CD4-positive, alpha-beta T cell treated with Interferon gamma for 1 hour (primary cell): ENCODE data around the gene AGO3.

Source experiments
- DNase-seq: peaks from one replicate; pipeline ENCODE4 v3.0.0-alpha.2; 2020

AGO3 gene

DNA sequence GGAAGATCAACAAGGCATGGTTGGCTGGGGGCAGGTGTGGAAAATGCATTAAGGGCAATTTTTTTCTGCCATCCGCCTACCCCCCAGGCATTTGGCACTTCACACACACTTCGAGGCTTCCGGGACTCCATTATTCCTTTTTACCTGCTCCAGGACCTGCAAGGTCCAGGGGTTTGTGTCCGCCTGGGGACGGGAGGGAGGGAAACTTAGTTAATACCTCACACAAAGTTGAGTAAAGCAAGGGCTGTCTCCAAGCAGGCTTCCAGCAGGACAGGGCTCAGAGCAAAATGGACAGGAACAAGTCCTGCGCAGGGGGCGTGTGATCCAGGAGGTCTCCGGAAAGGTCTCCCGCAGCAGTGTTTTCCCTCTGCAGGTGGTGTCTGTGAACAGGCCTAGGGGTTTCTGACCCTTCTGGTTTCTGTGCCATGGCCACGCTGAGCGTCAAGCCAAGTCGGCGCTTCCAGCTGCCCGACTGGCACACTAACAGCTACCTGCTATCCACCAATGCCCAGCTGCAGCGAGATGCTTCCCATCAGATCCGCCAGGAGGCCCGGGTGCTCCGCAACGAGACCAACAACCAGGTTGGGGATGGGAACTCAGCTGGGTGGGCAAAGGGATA lies 153.7 kb downstream of the AGO3 start:
- no peak for DNase-seq

DNA sequence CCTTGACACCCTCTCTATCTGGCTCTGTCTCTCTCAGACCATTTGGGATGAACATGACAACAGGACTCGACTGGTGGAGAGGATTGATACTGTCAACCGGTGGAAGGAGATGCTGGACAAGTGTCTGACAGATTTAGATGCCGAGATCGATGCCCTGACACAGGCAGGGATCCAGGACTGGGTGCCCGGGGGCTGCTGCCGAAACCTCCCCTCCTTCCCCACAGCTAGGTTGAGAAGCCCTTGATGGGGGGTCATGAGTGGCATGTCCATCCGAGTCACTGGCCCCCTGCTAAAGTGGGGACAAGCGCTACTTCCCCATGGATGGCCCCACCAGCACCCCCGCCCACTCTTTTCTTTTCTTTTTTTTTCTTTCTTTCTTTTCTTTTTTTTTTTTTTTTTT lies 154.2 kb downstream of the AGO3 start:
- no peak for DNase-seq

DNA sequence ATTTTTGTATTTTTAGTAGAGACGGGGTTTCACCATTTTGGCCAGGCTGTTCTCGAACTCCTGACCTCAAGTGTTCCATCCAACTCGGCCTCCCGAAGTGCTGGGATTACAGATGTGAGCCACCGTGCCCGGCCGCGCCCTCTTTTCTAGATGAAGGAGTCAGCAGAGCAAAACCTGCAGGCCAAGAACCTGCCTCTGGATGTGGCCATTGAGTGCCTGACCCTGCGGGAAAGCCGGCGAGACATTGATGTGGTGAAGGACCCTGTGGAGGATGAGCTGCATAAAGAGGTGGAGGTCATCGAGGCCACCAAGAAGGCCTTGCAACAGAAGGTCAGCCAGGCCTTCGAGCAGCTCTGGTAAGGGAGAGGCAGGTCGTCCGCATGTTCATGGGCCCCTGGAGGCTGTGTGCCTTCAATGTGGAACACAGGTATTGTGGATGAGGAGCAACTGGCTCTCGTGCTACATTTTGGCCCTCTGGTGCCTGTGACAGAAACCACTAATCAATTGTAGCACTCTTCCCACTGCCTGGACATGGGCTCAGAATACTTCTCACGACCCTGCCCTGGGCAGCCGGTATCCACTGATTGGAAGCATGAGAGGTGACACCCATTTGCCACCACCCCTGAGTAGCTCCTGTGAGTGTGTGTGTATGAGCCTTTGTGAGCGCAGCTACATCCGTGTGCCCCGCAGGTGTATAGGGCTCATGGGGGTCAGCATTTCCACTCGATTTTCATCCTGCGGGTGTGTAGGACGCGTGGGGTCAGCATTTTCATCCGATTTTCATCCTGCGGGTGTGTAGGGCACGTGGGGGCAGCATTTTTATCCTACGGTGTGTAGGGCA lies 155.0 kb downstream of the AGO3 start:
- DNase-seq, result no peak

DNA sequence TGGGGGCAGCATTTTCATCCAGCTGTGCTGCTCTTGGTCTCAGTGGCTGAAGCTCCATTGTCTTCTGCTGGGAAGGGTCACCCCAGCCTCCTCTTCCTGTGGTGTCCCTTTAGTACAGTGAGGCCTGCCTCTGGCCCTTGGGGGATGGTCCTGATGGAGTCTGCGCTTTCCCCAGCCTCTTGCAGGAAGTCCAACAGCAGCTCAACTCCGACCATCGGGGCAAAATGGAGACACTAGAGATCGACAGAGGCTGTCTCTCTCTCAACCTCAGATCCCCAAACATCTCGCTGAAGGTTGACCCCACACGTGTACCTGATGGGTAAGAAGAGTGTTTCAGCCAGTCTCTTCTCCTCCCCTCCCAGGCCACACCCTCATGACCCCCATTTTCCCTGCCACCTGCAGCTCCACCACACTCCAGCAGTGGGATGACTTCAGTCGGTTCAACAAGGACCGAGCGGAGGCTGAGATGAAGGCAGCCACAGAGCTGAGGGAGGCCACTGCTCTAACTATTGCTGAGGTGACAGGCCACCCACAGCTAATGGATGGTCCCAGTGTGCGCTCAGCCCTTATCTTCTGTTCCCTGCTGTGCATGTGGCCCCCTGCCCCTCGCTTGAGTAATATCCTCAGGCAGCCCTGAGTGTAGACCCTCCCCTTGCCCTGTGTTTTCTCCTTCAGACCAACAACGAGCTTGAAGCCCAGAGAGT lies 155.8 kb downstream of the AGO3 start:
- DNase-seq, result no peak

DNA sequence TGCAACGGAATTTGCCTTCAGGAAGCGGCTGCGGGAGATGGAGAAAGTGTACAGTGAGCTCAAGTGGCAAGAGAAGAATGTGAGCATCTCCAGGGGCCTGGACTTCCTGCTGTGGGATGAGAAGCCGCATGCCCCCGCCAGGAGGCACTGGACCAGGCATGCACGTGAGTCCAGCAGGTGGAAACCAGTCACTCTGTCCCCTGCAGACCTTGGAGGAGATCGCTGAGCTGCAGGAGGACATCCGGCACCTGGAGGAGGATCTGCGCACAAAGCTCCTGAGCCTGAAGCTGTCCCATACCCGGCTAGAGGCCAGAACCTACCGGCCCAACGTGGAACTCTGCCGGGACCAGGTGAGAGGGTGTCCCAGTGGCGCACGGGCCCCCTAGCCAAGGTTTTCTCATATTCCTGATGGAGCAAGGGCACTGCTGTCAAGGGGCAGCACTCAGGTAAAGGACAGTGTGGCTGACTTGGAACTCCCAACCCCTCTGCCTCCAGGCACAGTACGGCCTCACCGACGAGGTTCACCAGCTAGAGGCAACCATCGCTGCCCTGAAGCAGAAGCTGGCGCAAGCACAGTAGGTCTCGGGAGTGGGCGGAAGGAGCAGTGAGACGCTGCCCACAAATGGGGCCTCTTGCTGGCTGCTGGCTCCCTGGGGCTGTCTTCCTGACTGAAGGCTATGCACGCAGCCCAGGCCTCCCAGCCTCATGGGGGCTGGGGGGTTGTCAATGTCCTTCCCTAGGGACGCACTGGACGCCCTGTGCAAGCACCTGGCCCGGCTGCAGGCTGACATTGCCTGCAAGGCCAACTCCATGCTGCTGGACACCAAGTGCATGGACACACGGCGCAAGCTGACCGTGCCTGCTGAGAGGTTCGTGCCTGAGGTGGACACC lies 156.6 kb downstream of the AGO3 start:
- no peak for DNase-seq

DNA sequence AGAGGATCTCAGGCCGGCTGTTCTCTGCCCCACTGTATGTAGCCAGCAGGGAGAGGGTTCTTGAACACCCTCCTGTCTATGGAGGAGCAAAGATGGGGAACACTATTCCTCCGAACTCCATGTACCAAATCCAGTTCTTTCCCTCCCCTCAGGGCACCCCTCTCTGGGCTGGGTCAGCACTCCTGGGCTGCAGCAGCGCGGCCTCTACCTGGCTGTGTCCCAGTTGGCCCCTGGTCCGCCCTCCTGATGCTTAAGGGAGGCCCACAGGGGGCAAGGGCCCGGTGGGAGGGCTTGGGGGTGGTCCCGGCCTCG lies 157.3 kb downstream of the AGO3 start:
- DNase-seq, result no peak

DNA sequence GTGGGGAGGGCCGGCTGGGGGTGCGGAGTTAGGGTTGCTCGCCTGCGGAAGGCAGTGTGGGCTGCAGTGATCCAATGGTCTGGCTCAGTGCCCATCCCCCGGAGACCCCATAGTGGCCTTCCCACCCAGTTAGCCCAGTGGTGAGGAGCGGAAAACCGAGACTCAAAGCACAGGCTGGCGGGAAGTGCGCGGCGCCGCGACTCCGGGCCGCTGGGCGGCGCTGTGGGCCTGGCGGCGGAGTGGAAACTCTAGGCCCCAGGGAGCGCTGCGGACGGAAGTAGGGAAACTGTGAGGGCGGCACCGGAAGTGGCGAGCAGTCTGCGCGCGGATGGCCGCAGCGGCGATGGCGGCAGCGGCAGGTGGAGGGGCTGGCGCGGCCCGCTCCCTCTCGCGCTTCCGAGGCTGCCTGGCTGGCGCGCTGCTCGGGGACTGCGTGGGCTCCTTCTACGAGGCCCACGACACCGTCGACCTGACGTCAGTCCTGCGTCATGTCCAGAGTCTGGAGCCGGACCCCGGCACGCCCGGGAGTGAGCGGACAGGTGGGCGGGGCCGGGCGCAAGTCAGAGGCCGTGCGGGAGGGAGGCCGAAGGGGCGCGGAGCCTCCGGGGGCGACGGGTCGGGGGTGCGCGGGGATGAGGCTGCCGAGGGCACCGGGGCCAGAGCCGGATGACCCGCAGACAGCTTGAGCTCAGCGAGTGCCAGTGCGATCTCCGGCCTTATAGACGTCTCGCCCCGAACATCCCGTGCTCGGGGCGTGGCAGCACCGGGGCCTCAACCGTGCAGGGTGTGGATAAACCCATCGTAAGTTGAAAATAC lies 157.9 kb downstream of the AGO3 start, which contains the start of gene ADPRS:
ADPRS (plus strand) TSS at position 316 of the 816 bp plus-strand sequence; CDS start at position 329, 13 bp downstream.
- peak; percentile 87 for DNase-seq

DNA sequence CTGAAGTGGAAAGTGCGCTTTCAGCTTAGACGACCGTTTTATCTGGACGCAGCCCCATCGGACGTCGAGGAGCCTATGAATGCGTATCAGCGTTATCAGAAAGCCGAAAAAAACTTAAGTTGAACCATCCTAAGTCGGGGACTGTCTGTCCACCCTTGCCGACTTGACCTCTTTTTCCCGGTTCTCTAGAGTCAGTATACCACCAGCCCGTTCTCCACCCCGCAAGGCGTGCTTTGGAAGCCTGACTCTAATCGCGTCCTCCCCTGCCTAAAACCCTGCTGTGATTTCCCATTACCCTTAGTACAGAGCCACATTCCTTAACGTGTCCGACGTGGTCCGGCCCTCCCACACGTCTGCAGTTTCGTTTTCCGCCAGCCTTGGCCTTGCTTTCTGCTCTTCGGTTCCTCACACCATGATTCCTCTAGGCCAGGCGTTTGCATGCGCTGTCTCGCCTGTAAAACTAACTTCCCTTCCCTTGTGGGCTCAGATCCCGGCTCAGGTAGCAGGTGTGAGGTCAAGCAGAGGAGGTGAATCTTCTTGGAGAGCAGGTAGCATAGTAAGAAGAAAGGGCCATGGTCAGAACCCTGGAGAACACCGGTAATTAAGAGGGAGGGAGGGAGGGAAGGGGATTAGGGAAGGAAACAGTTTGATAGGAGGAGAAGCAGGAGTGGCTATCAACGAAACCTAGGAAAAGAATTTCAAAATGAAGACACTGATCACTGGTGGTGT lies 158.7 kb downstream of the AGO3 start:
- peak; percentile 10 for DNase-seq

DNA sequence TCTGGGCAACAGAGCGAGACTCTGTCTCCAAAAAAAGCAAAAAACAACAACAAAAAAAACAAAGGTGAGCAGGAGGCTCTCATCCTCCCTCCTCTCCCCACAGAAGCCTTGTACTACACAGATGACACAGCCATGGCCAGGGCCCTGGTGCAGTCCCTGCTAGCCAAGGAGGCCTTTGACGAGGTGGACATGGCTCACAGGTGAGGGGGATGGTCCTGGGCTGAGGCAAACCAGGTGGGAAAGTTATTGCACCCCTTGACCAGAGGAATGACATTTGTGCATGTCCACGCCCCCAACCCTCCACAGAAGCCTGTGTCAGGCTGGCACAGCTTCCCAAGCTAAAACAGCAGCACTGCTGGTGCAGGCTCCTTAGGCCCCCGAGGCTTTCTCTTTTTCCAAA lies 160.2 kb downstream of the AGO3 start:
- DNase-seq, result no peak

DNA sequence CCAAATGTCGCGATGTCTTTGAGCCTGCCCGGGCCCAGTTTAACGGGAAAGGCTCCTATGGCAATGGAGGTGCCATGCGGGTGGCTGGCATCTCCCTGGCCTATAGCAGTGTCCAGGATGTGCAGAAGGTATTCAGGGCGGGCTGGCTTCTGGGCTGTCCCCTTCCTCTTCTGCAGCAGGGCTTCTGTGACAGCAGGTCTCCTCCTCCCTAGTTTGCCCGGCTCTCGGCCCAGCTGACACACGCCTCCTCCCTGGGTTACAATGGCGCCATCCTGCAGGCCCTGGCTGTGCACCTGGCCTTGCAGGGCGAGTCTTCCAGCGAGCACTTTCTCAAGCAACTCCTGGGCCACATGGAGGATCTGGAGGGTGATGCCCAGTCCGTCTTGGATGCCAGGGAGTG lies 160.8 kb downstream of the AGO3 start:
- DNase-seq, result no peak

DNA sequence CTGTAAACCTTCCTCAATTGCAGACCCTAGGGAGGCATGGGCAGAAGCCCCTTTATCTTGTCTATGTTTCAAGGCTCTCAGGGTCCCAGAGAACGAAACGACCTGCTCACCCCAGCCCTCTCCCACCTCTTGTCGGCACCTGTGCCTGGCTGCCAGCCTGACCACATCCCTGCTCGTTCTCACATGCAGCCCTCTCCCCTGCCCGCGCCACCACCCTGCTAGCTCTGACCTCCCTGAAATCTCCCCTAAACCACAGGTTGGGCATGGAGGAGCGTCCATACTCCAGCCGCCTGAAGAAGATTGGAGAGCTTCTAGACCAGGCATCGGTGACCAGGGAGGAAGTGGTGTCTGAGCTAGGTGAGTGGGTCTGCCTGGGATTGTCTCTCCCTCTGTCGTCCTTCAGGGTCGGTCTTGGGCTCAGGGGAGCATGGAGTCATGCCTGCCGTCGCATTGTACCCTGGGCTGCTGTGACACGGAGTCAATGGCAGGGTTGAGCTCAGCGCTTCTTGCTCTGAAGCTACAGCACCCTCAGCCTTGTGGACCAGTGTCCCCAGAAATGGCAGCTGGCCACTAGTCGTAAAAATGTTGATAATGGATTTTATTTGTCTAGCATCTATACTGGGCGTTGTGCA lies 161.4 kb downstream of the AGO3 start:
- no peak for DNase-seq

DNA sequence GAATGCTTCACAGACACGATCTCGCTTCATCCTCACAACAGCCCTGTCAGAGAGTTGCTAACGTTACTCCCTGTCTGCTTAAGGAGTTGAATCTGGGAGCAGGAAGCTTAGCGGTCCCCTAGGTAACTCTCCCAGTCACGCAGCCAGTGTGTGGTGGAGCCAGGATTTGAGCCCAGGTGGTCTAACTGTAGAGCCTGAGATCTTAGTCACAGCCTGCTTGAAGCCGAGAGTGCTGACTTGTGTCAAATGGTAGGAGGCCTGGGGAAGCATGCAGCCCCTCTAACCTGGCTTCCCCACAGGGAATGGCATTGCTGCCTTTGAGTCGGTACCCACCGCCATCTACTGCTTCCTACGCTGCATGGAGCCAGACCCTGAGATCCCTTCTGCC lies 161.9 kb downstream of the AGO3 start:
- no peak for DNase-seq

DNA sequence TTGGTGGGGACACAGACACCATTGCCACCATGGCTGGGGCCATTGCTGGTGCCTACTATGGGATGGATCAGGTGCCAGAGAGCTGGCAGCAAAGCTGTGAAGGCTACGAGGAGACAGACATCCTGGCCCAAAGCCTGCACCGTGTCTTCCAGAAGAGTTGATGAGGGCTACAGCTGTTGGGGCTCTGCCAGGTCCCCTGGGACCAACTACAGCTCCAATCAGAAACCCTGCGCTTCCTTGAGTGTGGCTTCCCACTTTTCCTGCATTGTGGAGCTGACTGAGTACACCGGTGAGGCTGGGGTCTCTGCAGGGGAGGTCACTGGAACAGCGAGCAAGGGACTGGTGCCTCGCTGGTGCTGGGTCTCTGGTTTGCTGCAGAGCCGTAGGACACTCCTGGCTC lies 162.3 kb downstream of the AGO3 start:
- DNase-seq, result no peak

DNA sequence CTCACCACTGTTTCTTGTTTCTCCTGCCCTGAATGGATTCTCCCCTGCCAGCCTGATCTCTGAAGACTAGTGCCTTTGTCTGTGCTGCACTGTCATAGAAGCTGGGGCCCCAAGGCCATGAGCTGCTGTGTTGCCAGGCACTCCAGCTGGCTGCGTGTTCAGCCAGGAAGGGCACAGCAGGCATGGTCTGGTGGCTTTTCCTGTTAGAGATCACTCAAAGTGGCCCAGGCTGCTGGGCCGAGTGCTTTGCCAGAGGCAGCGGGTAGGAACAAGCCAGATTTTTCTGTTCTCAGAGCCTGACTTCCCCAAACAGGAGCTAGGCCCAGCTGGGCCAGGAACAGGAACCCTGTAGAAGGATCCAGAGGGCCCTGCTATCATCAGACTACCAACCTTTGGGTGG lies 163.0 kb downstream of the AGO3 start:
- DNase-seq, result no peak

DNA sequence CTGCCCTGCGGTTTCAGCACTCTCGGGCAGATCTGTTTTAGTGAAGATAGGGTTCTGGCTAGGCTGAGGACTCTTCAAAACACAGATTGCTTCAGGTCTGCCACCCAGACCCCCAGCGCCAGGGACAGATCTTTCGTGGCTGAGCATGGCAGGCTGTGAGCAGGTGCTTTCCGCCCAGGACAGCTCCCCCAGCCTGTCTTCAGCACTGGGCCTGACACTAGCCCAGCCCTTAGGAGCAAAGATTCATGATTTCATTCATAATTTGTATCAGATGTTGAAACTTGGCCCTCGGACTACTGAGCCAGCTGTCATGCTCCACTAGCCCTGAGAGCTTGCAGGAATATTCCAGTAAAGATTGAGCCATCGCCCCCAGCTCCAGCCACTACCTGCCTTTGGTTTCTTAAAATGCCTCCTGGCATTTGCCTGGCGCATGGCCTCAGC lies 163.7 kb downstream of the AGO3 start:
- DNase-seq, result no peak

DNA sequence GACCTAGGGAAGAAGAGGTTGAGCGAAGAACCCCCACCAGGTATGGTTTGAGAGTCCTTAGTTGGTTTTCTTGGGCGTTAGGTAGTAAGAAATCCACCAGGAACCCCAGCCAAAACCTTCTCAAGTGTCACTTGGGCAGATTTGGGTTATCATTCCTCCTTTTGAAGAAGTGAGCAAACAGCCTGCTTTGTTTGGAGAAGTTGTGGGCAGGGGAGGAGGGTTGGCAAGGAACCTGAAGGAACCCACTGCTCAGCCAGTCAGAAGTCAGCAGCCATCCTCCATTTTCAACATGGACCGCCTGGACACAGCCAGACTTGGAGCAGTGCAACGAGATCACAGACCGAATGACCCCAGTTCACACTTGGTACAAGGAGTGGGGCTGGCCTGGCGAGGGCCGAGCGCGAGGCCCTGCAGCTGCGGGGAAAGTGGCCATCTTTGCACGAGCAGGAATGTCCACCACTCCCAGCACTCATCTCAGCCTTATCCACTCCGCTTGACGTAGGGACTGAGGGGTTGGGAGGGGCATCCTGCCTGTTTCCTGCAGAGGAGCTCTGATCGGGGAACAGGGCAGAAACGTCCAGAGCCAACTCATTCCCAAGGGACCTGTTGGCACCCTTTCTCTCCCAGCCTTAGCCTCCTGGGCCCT lies 165.0 kb downstream of the AGO3 start:
- DNase-seq, result peak; percentile 18

DNA sequence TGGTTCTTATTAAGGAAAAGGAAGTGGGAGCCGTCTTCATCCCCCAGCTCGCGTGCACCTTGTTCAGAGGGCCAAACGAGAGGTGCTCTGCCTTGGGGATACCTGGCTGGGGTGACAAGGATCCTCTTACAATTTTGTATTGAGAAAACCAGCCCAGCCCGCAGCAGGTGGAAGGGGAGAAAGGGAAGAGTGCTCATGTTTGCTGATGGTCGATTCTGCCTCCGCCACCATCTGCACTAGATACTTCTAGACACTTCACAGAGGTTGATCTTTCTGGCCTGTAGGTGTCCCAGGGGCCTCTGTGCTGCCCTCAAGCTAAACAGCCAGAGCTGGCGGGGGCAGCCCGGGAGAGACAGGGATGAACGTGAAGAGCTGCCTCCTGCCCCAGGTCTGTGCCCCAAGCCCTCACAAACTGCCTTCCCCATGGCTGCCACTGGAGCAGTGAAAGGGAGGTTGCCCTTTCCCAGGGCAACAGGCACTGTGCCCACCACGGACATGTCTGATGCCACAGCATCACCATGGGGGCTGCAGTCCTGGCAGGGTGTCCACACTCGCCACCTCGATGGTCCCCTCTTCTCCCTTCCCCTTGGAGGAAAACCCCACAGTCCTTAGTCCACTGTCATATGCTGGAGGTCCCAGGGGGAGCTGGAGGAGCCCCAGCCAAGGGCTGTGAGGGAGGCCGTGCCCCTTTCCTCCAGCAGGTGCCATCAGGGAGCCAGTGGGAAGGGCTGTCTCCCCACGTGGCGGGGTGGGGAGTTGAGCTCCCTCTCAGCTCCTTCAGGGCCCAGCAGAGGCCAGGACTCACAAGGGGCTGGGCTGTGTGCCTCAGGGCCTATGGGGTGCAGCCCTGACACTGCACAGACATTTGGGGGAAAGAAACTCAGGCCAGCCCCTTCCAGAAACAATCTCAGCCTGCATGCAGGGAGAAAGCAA lies 165.9 kb downstream of the AGO3 start:
- no peak for DNase-seq

DNA sequence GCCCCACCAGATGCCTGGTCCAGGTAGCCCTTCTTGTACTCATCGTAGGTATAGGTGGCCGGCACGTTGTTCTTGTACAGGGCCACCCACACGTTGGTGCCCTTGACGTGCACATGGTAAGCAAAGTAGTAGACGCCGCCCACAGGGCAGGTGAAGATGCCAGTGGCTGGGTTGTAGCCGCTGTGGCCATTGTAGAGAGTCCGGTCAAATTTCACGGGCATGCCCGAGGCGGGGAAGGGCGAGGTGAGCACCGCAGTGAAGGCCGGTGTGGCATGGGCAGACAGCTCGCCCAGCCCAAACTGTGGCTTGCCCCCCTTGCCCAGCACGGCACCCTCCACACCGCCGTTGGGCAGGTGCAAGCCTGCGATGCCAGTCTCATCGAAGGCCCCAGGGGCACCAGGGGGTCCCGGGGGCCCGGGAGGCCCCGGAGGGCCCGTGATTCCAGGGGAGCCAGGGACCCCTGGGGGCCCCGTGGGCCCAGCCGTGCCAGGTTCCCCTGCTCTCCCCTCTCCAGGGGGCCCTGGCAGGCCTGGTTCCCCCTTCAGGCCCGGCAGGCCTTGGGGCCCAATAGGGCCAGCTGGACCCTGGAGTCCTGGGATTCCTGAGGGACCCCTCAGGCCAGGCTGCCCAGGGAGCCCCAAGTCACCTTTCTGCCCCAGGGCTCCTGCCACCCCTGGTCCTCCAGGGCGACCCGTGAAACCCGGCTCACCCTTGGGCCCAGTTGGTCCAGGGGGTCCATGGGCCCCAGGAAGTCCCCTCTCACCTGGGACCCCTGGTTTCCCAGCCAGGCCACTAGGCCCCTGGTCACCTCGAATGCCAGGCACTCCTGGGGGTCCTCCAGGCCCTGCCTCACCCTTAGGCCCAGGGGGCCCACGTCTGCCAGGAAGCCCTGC lies 167.0 kb downstream of the AGO3 start:
- DNase-seq, result no peak
